Mesodermal cell (in vitro differentiated cells): ENCODE data around the gene SETD7.

Experiments
- H3K27ac ChIP-seq: 2 replicates; pipeline ENCODE4 v1.7.0; 2013; ENCODE audit warnings: mild to moderate bottlenecking, low read depth, low read length, moderate library complexity; ENCODE audit not compliant: severe bottlenecking
- H3K36me3 ChIP-seq: 2 replicates; pipeline ENCODE4 v1.7.1; 2013; ENCODE audit warnings: mild to moderate bottlenecking, low read length, moderate library complexity; ENCODE audit not compliant: control insufficient read depth, insufficient read depth
- H3K4me1 ChIP-seq: one replicate; pipeline ENCODE4 v1.7.1; 2013; ENCODE audit warnings: mild to moderate bottlenecking, low read length; ENCODE audit not compliant: insufficient read depth, control insufficient read depth, poor library complexity, severe bottlenecking
- H3K4me3 ChIP-seq: 2 replicates; pipeline ENCODE4 v1.7.0; 2013; ENCODE audit warnings: low read length, control low read depth, mild to moderate bottlenecking; ENCODE audit not compliant: insufficient read depth, poor library complexity, severe bottlenecking; ENCODE audit errors: extremely low read depth
- H3K9me3 ChIP-seq: 2 replicates; pipeline ENCODE4 v1.7.1; 2013; ENCODE audit warnings: mild to moderate bottlenecking, low read length, moderate library complexity; ENCODE audit not compliant: control insufficient read depth
- whole genome bisulfite sequencing, 2 experiments: methylation state at CpG; one replicate each; pipeline ENCODE4 v1.1.5; 2013; ENCODE audit warnings: missing lambda C conversion rate in 2 of 2; ENCODE audit not compliant: insufficient coverage in 2 of 2; 5-methylcytosine and 5-hydroxymethylcytosine counted together

Gene SETD7

GRCh38 chr4:139594591-139595185, 38.7 kb upstream of the SETD7 start:
- no peak overlapping the region for H3K27ac ChIP-seq
- no peaks in the 10 kb centered on the region for H3K9me3 ChIP-seq
- H3K4me3 ChIP-seq, result no peak overlapping the region
- H3K36me3 ChIP-seq, result no peaks in the 10 kb centered on the region
- peaks cover 36% of the 10 kb centered on the region for H3K4me1 ChIP-seq
- WGBS, 2 experiments, result 95 to 100% methylated on average over 2 to 3 of the region's 5 CpGs

- Histone ChIP-seq H3K27ac (peak overlapping the region; percentile 93), H3K36me3 (no peaks in the 10 kb centered on the region), H3K9me3 (no peaks in the 10 kb centered on the region), H3K4me3 (no peak overlapping the region), H3K4me1 (peaks cover 36% of the 10 kb centered on the region)
- 32 to 58% methylated on average over 4 of the region's 4 CpGs for WGBS, 2 experiments
Observed at GRCh38 chr4:139593091-139593564, 37.1 kb upstream of the SETD7 start.

DNA sequence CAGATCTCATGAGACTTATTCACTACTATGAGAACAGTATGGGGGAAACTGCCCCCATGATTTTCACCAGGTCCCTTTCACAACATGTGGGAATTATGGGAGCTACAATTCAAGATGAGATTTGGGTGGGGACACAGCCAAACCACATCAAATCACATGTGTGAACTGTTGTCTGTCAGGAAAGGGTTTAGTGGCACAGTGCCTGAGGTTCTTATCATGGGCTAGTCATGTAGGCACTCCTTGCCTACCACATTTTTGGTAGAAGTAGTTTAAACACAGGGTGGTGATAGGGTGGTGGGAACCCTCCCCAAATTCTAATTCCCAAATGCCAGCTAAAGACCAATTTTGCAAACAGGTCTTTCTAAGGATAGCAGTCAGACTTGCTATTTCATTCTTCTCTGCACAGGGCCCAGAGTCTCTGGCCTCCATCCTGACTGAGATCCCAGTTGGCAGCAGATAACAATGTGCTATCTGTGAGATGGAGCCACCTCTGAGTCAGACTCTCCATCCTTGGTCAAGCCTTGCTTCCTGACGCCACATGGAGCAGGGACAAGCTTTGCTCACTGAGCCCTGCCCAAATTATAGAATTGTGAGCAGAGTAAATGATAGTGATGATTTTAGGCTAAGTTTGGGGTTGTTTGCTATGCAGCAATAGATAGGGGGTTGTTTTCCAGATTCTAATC, 33.5 kb upstream of the SETD7 start:
- Histone ChIP-seq H3K9me3 (no peaks in the 10 kb centered on the region), H3K36me3 (no peaks in the 10 kb centered on the region), H3K4me1 (peaks cover 12% of the 10 kb centered on the region), H3K27ac (no peak overlapping the region), H3K4me3 (no peak overlapping the region)
- 89% methylated on average over 1 of the region's 1 CpG; no CpG with 5 or more reads in 1 of the 2 experiments for WGBS, 2 experiments

DNA sequence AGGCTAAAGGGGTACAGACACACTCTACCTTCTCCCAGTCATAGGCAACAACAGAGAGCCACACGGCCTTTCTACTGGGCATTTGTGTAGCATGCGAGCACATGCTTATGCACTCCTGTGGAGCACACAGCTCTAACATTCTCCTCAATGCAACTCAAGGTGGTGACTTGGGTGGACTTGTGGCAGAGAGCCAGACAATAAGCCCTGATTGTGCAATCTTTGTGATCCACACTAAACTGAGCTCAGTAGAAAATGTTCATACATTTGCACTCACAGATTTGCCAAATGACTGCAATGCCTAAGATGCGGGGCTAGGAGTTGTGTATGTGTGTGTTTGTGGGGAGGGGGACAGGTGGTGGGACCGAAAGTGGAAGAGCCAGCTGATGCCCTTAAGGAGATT, 31.4 kb upstream of the SETD7 start:
- WGBS, 2 experiments, result 84 to 87% methylated on average over 3 of the region's 4 CpGs
- Histone ChIP-seq H3K27ac (no peak overlapping the region), H3K4me3 (no peak overlapping the region), H3K36me3 (no peaks in the 10 kb centered on the region), H3K9me3 (no peaks in the 10 kb centered on the region), H3K4me1 (peaks cover 4% of the 10 kb centered on the region)

GRCh38 chr4:139585473-139585872, 29.5 kb upstream of the SETD7 start:
- H3K4me1 ChIP-seq, result peaks cover 3% of the 10 kb centered on the region
- no peak overlapping the region for H3K4me3 ChIP-seq
- 80 to 94% methylated on average over 2 to 3 of the region's 4 CpGs for WGBS, 2 experiments
- no peaks in the 10 kb centered on the region for H3K9me3 ChIP-seq
- H3K27ac ChIP-seq, result no peak overlapping the region
- no peaks in the 10 kb centered on the region for H3K36me3 ChIP-seq

- no peaks in the 10 kb centered on the region for H3K36me3 ChIP-seq
- H3K4me3 ChIP-seq, result no peak overlapping the region
- H3K27ac ChIP-seq, result no peak overlapping the region
- no peaks in the 10 kb centered on the region for H3K9me3 ChIP-seq
- H3K4me1 ChIP-seq, result peaks cover 3% of the 10 kb centered on the region
- no CpG with 5 or more reads among the region's 2 CpGs for WGBS, 2 experiments
Observed at GRCh38 chr4:139584784-139585183, 28.8 kb upstream of the SETD7 start.

DNA sequence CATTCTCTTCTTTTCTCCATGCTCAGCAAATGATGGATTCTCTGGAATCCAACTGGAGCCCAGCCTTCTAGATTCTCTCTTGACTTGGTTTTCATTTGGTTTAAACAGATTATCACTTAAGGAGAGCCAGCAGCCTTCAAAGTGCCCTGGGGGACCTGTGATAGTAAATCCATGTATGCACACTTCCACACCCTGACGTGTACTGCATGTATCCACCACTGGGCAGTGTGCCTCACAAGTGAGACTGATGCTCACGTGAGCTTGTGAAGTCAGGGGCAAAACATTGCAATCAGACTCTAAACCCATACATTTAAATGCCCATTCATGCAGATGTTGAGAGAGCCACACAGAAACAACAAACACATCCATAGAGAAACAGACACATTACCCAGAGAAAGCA, 28.0 kb upstream of the SETD7 start:
- H3K9me3 ChIP-seq, result no peaks in the 10 kb centered on the region
- no peak overlapping the region for H3K27ac ChIP-seq
- H3K36me3 ChIP-seq, result no peaks in the 10 kb centered on the region
- H3K4me1 ChIP-seq, result peaks cover 3% of the 10 kb centered on the region
- WGBS, 2 experiments, result 71 to 85% methylated on average over 1 to 2 of the region's 2 CpGs
- no peak overlapping the region for H3K4me3 ChIP-seq

GRCh38 chr4:139582044-139582443, 26.0 kb upstream of the SETD7 start:
- WGBS, 2 experiments, result 94 to 95% methylated on average over 3 of the region's 4 CpGs
- no peak overlapping the region for H3K27ac ChIP-seq
- H3K4me3 ChIP-seq, result no peak overlapping the region

DNA sequence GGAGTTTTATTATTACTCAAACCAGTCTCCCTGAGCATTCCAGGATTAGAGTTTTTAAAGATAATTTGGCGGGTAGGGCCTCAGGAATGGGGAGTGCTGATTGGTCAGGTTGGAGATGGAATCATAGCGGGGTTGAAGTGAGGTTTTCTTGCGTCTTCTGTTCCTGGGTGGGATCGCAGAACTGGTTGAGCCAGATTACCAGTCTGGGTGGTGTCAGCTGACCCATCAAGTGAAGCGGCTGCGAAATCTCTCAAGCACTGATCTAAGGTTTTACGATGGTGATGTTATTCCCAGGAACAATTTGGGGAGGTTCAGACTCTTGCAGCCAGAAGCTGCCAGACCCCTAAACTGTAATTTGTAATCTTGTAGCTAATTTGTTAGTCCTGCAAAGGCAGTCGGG, 25.1 kb upstream of the SETD7 start:
- Histone ChIP-seq H3K4me1 (peaks cover 3% of the 10 kb centered on the region), H3K36me3 (no peaks in the 10 kb centered on the region), H3K4me3 (no peak overlapping the region), H3K27ac (no peak overlapping the region), H3K9me3 (no peaks in the 10 kb centered on the region)
- WGBS, 2 experiments, result 97 to 98% methylated on average over 7 of the region's 8 CpGs

More at GRCh38 chr4:139582044-139582443, 26.0 kb upstream of the SETD7 start:
- H3K36me3 ChIP-seq, result no peaks in the 10 kb centered on the region
- no peaks in the 10 kb centered on the region for H3K9me3 ChIP-seq
- peaks cover 3% of the 10 kb centered on the region for H3K4me1 ChIP-seq

DNA sequence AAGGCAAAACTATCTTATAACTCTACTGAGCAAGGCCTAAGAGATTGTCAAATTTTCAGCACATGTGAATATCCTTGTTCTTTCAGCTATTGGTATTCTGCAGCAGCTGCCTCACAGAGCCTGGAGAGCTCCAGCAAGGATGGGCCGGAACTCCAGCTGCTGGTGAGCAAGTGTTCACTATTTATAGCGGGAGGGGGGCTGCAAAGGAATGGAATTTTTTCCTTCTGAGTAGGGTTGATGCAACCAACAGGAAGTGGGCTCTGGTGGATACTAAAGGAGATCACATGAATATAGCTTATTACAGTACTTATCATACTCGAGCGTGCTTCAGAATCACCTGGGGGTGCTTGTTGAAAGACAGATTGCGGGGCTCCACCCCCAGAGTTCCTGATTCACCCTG, 20.2 kb upstream of the SETD7 start:
- 88 to 93% methylated on average over 3 to 5 of the region's 5 CpGs for WGBS, 2 experiments
- Histone ChIP-seq H3K9me3 (no peaks in the 10 kb centered on the region), H3K27ac (no peak overlapping the region), H3K4me1 (peaks cover 6% of the 10 kb centered on the region), H3K36me3 (no peaks in the 10 kb centered on the region), H3K4me3 (no peak overlapping the region)

- Histone ChIP-seq H3K36me3 (no peaks in the 10 kb centered on the region), H3K4me3 (no peak overlapping the region), H3K9me3 (no peaks in the 10 kb centered on the region), H3K4me1 (peaks cover 6% of the 10 kb centered on the region), H3K27ac (no peak overlapping the region)
- WGBS, 2 experiments, result 88 to 89% methylated on average over 4 of the region's 5 CpGs
Observed at GRCh38 chr4:139575072-139575471, 19.1 kb upstream of the SETD7 start.
